AG10803 (cell line): ENCODE results near the gene DDX6.
"Not testable (repeated sequence)": the region's sequence is repeated elsewhere in the genome, so short reads cannot be mapped to it uniquely, and the experiment has no call there.

Experiments used
- DNase-seq: peaks from one replicate; pipeline ENCODE4 v3.0.0; 2010; ENCODE audit warnings: low read depth
- H3K4me3 ChIP-seq: 2 replicates; pipeline ENCODE4 v1.5.1; 2011; ENCODE audit warnings: mild to moderate bottlenecking, low read length, control low read depth
- TF ChIP-seq, protein P1 (sequence below): conservative IDR thresholded peaks from 2 replicates; pipeline ENCODE4 v1.5.1; 2011; ENCODE audit warnings: mild to moderate bottlenecking, low read length, control low read depth, inconsistent platforms

The DDX6 gene

DNA sequence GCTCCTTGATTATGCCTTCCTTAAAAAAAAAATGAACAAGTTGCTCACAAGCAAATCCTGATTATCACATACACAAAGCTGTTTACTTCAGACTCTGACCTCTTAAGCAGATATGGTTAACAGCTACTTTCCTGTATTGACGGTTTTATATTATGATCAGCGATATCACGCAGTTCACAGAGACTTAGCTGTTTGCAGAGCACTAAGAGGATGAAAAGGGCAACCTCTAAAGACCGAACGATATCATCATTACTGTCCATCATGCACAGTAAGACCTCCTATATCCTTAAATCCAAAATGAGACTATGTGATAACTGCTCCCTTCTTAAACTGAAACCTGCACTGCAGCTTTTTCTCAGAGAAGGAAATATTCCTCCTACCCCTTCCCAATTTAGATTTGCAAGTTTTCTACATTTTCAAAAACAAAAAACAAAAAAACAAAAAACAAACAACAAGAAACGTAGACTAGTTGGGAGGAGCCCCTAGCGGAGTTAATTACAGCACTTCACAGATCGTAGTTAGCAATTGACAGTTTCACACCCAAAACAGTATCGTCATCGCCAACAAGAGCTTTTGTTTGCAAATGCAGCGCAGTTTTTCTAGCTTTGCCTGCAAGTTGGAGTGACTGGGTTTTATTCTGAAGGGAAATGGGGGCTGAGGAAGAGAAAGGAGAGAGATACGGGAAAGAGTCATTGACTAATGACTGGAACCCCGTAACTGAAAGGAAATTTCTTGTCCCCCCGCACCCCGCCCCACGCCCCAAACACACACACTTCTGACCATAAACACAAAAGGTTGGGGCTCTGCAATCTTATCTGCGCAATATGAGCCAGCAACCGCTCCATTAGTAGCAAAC lies 1.2 kb downstream of the DDX6 start:
- H3K4me3 ChIP-seq, result peak overlapping the region; percentile 91
- DNase-seq, result peak; percentile 25
- TF ChIP-seq, protein P1, sequence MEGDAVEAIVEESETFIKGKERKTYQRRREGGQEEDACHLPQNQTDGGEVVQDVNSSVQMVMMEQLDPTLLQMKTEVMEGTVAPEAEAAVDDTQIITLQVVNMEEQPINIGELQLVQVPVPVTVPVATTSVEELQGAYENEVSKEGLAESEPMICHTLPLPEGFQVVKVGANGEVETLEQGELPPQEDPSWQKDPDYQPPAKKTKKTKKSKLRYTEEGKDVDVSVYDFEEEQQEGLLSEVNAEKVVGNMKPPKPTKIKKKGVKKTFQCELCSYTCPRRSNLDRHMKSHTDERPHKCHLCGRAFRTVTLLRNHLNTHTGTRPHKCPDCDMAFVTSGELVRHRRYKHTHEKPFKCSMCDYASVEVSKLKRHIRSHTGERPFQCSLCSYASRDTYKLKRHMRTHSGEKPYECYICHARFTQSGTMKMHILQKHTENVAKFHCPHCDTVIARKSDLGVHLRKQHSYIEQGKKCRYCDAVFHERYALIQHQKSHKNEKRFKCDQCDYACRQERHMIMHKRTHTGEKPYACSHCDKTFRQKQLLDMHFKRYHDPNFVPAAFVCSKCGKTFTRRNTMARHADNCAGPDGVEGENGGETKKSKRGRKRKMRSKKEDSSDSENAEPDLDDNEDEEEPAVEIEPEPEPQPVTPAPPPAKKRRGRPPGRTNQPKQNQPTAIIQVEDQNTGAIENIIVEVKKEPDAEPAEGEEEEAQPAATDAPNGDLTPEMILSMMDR, result no peak

DNA sequence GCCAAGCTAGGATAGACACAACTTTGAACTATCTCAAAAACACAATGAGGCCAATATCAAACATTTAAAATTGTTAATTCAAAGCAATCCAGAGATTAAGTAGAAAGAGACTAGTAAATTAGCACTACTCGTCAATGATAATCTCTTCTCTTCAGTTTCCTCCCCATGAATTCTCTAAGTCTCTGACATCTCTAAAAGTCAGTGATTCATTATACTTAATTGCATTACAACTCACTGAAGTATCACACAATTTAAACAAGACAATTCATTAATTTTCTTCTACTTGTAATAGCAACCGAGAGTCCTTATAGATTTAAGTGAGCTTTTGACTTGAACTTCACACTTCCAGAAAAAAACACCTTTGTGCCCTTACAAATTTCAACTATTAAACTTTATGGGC lies 4.3 kb downstream of the DDX6 start:
- no peak overlapping the region for H3K4me3 ChIP-seq
- DNase-seq, result no peak
- TF ChIP-seq, protein P1, result no peak

DNA sequence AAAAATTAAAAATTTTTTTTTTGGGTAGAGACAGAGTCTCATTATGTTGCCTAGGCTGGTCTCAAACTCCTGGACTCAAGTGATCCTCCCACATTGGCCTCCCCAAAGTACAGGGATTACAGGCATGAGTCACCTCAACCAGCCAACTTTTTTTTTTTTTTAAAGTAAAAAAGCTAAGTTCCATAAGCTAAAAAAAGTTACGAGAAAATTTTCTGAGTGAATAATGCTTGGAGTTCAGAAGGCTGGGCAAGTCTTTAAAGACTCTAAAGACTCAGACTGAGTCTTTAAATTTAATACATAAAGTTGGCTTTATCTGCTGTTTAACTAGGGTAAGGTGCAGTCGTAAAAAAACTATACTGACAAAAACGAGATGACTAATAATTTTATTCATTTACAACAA lies 5.6 kb downstream of the DDX6 start:
- DNase-seq, result peak; percentile 26
- no peak overlapping the region for H3K4me3 ChIP-seq
- TF ChIP-seq, protein P1, result no peak

DNA sequence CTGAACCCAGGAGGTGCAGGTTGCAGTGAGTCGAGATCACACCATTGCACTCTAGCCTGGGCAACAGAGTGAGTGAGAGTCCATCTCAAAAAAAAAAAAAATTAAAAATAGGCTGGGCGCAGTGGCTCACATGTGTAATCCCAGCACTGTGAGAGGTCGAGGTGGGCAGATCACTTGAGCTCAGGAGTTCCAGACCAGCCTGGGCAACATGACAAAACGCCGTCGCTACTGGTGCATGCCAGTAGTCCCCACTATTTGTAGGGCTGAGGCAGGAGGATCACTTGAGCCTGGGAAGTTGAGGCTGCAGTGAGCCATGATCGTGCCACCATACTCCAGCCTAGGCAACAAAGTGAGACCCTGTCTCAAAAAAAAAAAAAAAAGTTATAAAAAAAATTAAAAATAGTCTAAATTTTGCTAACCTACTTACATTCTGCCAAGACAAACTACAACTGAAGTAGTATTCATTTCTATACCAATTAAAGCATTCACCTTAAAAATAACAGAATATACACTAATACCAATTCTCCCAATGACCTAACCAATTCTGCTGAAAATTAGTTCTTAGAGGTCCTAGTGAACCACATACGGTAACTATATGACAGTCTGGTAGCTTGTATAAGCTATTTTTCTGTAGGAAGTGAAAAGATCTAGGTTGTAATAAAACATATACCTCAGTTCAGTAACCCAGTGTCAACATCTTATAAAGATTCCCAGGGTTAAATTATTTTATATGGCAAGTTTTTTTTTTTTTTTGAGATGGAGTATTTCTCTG lies 7.1 kb downstream of the DDX6 start:
- no peak for DNase-seq
- TF ChIP-seq, protein P1, result no peak

DNA sequence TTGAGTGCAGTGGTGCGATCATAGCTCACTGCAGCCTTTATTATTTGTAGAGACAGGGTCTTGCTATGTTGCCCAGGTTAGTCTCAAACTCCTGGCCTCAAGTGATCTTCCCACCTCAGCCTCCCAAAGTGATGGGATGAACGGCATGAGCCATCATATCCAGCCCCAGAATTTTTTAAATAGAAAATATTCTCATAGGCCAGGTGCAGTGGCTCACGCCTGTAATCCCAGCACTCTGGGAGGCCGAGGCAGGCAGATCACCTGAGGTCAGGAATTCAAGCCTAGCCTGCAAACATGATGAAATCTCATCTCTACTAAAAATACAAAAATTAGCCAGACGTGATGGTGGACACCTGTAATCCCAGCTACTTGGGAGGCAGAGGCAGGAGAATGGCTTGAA lies 7.6 kb downstream of the DDX6 start:
- not testable (repeated sequence) for H3K4me3 ChIP-seq, DNase-seq

More for the DNA sequence above, 7.1 kb downstream of the DDX6 start:
- H3K4me3 ChIP-seq, result no peak overlapping the region

DNA sequence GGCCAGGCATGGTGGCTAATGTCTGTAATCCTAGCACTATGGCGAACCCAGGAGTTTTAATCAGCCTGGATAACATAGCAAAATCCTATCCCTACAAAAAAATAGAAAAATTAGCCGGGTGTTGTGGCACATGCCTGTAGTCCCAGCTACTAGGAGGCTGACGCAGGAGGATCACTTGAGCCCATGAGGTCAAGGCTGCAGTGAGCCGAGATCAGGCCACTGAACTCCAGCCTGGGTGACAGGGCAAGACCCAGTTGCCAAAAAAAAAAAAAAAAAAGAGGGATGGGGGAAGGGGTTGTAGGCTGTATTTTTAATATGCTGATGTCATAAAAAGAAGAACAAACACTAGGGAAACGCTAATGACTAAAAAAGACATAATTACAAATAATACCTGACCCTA lies 12.1 kb downstream of the DDX6 start:
- H3K4me3 ChIP-seq, result no peak overlapping the region
- TF ChIP-seq, protein P1, result no peak
- DNase-seq, result no peak

DNA sequence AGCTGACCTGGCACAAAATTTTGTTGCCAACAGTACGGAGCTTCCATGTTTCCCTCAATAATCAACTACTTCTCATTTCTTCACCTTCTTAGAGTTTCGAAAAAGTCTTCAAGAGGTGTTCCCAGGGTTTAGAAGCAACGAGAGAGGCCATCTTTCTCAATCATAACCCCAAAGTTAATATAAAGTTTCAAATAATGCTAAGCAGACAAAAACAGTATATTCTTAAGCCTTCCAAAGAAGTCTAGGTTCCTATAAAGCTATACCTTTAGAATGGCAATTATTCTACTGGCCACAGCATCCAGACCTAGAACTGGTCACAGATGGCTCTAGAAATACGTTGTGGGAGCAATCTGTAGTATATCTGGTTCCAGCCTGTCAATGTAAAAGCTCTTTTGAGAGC lies 16.9 kb downstream of the DDX6 start:
- DNase-seq, result no peak
- no peak overlapping the region for H3K4me3 ChIP-seq
- TF ChIP-seq, protein P1, result no peak
